Activated effector memory CD4-positive, alpha-beta T cell treated with Interleukin-2 at 50 U/mL for 16 hours (primary cell): ENCODE measurements around the gene RETN.
A peak's percentile ranks its signal among the peaks of the same experiment; 100 is the strongest.

ENCODE experiments used
- DNase-seq: peaks from one replicate; pipeline ENCODE4 v3.0.0-alpha.2; 2020

Gene RETN

DNA sequence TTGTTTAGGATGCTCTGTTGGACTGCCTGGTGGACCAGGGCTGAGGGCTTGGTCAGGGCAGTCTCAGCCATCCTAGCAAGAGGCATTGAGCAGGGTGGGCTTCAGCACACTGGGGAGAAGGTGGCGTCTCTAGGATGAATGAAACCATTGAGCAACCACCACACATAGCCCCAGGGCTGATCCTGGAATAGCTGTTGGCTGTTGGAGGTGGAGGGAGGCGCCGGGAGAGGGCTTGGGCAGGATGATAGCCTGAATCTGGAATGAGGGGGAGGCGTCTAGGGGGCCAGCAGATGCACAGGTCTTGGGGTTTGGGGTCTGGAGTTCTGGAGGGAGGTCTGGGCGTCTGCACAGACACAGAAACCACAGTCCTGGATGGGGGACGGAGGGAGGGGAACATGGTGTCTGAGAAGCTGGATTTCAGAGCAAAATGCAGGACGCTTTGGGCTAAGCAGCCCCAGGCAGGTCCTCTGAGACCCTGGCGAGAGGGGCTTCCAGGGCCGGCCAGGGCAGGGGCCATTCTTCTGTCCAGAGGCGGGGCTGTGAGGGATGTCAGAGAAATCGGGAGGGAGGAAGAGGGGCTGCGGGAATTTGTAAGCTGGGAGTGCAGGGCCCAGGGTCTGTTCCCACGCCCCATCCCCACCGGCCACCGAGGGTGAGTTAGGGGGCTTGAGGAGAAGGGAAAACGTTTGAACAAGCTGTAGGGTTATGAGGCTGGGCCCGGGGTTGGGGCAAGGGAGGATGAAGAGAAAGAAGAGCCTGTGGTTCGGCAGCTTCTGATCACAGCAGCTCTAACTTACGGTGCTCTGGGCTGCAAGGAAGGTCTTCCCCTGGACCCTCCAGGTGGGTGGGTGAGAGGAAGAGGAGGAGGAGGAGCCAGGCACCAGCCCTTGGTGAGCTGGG is 16.9 kb downstream of the RETN start:
- no peak for DNase-seq

DNA sequence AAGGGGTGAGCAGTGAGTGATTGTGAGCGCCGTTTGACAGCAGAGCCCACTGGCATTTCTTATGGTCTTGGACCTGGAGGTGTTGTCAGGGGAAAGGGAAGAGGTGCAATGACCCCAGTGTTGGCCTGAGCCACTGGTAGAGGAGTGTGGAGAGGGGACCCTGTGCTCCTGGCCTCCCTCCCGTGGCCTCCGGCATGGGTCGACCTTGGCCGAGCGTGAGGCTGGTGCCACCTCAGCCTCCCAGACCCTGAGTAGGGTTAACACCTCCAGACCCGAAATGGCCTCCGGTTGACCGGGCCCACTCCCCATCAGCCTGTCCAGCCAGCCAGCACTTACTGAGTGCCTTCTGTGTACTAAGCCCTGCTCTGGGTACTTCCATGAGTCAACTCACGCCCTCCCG is 18.3 kb downstream of the RETN start:
- no peak for DNase-seq

DNA sequence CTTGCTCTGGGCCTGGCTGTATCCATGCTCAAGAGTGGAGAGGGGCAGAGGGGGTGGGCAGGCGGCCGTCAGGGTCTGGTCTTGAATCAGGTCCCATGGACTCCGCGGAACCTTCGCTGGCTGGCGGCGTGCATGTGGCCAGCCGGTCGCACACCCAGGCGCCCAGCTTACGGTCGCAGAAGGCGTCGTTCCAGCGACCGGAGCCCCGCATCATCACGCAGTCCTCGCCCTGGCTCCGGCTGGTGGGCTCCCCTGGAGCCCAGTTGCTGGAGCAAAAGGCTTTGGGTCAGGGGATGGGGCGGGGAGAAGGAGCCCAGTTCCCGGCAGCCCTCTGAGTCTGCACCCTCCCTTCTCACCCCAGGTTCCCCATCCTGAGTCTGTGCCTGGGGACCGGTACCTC is 20.3 kb downstream of the RETN start:
- no peak for DNase-seq

DNA sequence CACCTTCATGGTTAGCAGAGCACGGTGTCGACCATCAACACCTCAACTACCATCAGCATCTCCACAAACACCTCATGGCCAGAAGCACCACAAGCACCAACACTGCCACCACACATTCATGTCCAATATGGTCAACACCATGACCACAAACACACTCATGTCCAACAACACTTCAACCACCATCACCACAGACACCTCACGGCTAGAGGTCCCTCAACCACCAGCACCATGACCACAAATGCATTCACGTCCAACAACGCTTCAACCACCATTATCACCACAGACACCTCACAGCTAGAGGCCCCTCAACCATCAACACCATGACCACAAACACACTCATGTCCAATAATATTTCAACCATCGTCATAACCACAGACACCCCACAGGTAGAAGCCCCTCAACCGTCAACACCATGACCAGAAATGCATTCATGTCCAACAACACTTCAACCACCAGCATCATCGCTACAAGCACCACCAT is 22.0 kb downstream of the RETN start:
- DNase-seq, result no peak

DNA sequence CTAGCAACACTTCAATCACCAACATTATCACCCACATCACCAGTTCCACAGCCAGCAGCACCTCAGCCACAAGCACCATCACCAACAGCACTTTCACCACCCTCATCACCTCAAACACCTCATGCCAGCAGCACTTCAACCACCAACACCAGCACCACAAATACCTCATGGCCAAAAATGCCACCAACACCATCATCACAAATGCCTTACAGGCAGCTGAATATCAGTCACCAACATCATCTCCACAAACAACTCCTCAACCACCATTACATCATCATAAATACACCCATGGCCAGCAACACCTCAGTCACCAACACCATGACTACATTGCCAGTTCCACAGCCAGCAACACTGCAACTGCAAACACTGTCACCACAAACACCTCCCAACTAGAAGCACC is 22.6 kb downstream of the RETN start:
- DNase-seq, result no peak

DNA sequence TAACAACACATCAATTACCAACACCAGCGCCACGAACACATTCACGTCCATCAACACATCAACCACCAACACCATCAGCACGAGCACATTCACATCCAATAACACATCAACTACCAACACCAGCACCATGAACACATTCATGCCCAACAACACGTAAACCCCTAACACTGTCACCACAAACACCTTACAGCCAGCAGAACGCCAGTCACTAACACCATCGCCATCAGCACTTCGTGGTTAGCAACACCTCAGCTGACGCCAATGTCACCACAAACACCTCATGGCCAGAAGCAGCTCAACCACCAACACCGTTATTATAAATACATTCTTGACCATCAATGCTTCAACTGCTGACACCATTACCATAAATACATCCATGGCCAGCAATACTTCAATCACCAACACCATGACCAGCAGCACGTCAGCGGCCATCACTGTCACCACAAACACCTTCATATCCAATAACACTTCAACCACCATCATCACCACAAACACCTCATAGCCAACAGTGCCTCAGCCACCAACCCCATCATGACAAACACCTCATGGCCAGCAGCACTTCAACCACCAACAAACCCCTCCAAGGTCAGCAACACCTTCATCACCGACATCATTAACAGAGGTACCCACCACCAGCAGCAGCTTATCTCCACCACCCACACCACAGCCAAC is 23.7 kb downstream of the RETN start:
- DNase-seq, result no peak

DNA sequence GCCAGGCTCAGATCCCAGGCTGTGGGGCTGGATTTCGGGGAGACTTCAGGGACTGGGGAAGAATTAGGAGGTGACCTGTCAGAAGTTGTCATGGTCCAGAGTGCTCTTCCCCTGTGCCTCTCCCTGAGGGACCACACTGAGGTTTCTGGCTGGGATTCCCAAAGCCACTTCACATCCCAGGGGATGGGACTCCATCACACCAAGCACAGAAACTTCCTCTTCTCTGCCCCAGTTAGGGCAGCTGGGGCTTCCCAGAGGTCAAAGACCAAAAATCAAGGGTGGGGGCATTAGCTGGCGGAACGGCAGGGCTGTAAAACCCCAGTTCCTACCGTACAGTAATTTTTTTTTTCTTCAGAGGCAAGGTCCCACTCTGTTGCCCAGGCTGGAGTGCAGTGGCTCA is 25.6 kb downstream of the RETN start:
- no peak for DNase-seq

DNA sequence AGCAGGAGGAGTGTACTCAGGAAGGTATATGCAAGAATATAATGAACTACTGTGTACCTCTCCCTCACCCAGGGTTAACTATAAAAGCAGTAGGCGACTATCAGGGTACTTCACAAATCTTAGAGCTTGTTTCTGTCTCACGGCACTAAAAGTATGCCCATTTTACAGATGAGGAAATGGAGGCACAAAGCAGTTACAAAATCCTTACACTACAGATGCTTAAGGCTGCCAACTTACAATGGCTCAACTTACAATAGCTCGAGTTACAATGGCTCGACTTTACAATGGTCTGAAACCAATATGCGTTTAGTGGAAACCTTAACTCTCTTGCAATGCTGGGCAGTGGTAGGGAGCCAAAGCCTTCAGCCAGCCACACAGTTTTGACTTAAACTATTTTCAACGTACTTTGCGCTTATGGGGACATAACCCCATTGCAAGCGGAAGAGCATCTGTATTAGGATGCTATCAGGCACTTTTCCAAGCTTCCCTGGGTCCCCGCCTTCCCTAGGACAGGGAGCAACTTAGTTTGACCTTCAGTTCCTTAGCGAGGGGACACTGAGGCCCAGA is 29.0 kb downstream of the RETN start:
- DNase-seq, result no peak

DNA sequence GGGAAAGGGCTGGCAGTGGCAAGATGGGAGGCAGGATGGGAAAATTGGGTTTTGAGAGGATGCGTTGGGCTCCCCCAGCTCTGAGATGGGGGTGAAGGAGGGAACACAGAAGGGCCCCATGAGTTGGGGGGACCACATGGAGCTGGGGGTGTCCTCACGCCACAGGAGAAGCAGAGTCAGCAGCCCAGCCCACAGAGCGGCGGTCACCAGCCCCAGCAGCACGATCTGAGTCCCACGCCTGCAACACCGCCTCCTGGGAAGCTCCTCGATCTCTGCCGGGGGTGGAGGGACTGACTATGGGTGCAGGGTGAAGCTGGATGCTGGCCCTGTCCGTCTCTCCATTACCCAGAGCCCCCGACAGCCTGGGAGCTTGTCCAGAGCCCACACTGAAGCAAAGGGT is 29.7 kb downstream of the RETN start:
- no peak for DNase-seq

DNA sequence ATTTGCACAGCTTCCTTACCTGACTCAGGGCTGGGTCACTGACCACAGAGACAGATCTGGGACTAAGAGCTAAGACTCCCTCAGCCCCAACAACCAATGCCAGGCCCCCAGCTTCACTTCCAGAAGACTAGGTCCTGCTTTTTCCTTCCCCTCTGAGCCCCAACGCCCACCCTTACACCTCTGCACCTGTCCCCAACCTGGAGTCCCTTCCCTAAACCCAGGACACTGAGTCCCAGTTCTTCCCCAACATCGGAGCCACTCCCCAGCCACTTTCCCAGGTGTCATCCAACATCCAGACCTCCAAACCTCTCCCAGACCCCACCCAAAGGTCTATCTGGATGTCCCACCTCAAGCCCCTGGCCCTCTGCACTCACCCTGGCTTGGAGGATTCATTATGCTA is 30.2 kb downstream of the RETN start:
- no peak for DNase-seq

DNA sequence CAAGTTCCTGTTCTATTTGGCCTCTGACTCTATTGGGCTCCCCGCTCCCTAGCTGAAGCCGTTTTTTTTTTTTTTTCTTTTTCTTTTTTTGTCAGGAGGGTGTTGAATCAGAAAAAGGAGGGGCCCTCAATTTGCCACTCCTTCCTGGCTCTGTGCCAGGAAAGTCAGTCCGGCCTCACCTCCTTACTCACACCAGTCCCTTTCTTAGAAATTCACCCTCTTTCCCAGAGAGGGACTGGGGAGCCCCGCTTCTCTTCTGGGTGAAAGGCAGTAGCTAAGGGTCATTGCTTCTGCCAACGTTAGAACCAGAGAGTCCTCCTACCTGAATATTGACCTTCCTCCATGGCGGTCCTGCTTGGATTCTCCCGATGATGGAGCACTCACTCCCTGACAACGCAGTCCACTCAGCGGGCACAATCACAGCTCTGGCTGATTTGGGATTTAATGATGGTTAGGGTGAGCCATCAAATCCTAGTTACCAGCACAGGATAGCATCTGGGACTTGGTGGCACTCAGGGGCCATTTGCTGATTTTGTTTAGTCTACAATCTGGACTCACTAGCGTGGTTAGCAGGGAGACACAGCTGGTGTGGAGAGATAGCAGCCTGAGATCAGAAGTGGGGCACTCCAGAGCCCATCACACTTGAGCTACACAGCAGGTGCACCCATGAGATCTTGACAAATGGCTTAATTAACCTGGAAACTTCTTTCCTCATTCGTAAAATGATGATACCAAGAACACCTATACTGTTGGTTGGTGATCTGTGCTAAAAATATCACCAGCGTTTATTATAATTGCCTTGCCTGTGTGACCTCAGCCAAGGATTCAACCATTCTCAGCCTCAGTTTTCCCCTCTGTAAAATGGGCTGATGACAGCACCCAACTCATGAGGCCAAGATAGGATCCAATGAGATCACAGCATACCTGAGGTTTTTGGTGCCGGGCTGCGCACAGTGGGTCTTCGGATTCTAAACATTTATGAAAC is 30.9 kb downstream of the RETN start:
- no peak for DNase-seq

DNA sequence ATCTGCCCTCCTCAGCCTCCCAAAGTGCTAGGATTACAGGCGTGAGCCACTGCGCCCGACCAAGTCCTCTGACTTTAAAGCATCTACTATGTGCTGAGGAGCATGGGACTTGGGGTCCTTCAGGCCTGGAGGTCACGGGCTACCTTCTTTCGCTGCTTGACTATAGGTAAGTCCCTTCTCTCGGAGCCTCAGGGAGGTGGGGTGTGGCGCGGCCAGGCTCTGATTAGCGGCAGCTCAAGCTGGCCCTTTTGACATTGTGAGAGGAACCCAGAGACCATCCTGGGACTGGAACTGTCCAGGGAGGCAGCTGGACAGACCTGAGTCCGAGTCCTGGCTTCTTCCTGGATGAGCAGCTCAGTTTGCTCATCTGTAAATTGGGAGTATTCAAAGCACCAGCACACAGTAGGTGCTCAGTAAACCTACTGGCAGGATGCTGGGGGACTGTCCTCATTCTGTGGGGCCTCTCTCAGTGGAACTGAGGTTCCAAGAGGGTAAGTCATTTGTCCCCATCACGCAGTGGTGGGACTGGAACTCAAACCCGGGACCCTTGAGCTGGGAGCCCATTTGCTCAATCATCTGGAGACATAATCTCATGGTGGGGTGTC is 32.3 kb downstream of the RETN start:
- no peak for DNase-seq

DNA sequence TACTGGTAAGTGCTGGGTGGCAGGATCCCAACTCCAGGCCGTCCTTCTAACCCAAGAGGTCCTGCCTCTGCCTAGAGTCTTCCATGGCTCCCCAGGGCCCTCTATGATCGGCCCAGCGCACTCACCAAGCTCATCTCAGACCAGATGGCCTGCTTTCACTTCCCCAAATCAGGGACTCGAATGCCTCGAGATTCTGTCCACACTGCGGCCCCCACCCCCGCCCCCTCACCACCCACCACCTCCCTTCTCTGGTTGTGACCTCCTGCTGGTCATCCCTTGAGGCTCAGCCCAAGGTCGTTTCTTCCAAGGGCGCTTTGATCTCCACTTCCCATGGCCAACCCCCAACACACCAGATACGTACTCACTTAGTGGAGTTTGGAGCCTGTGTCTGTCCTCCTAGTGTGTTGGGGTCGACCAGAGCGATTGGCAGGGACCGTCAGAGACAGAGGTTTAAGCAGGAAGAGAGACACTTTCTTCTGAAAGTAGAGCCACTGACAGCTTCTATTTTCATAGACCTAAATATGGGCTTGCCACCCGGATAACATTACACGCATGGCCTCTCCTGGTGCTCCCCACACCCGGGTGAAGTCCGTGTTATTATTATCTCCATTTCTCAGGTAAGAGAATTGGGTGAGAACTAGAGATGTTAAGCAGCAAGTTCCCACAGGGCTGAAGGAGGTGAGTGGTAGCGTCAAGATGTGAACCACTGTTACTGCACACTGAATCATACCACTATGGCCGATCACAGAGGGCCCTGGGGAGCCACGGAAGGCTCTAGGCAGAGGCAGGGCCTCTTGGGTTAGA is 33.0 kb downstream of the RETN start, which contains the start of gene FCER2:
TSS of gene FCER2 (minus strand) at position 478 of the 804 bp plus-strand sequence. CDS start 2,371 bp downstream, outside the sequence.
- DNase-seq, result no peak

DNA sequence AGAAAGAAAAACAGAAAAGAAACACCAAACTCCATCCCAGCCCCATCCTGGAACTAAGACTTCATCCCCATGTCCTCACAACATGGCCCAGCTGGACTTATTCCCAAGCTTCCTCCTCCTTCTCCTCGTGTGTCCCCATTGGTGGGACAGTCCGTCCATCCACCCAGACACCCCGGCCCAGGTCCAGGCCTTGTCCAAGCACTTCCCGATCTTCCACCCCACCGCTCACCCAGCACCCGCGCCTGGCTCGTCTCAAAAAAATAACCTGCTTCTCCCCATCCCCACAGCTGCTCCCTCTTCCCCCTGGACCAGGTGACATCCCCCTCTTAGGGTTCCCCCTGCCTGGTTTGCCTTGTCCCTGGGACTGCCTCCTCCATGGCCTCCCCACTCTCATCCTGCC is 34.5 kb downstream of the RETN start:
- DNase-seq, result no peak

DNA sequence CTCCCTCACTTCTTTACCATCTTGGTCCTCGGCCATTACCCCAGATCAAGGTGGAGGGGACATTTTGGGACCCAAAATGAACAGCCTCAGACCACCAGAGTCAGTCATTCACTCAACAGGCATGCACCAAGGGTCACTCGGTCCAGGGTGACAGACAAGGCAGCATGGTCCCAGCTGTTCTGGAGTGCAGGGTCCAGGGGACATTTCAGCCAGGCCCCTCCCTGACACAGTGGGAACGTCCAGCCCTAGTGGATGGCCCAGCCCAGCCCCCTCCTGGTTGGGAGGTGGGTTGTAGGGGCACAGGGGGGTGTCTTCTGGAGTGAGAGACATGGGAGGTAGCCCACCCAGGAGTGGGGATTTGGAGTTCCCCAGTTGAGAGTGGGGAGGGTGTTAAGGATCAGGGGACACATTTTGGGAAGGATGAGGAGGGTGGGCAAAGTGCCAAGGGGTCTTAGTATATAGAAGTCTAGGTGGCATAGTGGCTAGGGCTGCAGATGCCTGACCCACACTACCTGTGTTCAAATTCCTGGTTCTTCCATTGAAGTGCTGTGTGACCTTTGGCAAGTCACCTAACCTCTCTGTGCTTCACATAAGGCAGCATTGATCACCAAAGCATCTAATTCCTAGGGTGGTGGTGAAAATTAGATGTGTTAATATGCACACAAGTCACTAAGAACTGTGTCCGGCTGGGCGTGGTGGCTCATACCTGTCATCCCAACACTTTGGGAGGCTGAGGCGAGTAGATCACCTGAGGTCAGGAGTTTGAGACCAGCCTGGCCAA is 35.6 kb downstream of the RETN start:
- DNase-seq, result no peak

DNA sequence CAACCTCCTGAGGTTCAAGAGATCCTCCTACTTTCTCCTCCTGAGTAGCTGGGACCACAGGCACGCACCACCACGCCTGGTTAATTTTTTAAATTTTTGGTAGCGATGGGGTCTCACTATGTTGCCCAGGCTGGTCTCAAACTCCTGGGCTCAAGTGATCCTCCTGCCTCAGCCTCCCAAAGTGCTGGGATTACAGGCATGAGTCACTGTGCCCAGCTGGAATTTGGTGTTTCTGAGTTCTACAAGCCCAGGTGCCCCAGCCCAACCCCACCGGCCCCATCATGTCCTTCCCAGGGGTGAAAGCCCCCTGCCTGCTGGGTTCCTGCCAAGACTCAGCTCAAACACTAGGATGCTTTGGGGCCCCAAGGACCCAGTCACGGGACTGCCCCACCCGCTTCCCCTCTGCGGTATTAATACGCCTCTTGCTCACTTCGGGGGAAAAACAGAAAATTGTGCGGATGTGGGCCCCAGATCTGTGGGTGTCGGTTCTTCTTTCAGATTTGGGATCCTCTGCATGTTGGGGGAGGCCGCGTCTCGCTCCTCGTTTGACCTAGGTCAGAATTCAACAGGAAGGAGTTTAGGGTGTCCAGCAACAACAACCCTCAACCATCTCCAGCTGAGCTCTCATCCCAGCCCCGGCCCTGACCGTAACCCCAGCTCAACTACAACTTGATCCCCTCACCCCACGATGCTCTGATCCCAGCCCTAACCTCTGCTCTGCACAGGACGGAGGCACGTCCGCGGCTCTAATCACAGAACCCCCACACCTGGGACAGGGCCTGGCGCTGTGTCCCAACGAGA is 36.7 kb downstream of the RETN start:
- DNase-seq, result peak; percentile 65

DNA sequence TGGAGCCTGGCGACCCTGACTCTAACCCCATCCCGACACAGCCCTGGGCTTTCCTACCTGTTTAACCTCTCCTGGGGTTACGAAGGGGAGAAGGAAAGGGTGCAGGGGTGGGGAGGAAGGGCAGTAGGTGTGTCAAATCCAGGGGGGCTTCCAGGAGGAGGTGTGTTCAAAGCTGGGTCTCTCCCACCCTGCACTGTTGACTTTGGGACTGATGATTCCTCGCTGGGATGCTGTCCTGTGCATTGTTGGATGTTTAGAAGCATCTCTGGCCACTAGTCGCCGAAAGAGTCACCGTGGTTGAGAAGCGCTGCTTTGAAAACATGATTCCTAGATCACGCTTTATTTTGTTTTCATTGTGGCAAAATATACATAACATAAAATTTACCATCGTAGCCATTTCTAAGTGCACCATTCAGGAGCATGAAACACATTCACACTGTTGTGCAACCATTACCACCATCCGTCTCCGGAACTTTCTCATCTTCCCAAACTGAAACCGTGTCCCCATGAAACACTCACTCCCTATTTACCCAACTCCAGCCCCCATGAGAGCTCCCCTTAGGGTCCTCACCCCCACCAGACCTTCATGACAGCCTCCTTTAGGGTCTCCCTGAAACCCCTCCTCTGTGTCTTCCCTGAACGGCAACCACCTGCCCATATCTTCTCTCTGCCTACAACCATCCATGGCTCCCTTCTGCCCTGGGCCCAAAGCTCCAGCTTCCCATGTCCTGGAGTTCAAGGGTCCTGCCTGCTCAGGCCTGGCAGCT is 37.5 kb downstream of the RETN start:
- no peak for DNase-seq

DNA sequence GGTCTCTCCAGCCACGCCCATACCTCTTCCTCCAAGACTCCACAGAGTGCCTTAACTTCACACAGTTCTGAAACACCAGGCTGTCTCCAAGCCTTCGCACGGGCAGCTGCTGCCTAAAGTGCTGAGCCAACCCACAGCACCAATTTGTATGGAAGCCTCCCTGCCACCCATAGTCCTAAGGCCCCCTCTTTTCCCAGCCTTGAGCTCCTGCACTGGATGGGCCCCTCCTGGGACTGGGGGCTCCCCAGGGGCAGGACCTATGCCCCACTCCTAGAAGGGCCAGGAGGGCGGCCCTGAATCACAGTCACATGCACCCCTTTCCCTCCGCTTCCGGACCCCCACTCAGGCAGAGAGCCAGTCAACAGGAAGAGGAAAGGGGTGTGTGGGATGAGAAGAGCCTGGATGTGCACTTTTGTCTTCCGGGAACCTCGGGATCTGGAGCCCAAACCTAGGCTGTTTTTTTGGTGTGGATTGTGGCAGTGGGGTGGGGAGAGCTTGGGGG is 38.2 kb downstream of the RETN start:
- DNase-seq, result no peak
